CD4-positive, alpha-beta T cell treated with Interleukin-21 for 1 hour (primary cell): ENCODE data around the gene COL15A1.

Experiments used
- DNase-seq: peaks from one replicate; pipeline ENCODE4 v3.0.0-alpha.2; 2020

COL15A1 gene

GRCh38 chr9:98917746-98918487 lies 25.8 kb upstream of the COL15A1 start:
- DNase-seq = no peak

- no peak for DNase-seq
Observed at GRCh38 chr9:98921732-98922131, 22.0 kb upstream of the COL15A1 start.

- no peak for DNase-seq
Observed at GRCh38 chr9:98922721-98923435, 20.8 kb upstream of the COL15A1 start.

GRCh38 chr9:98923451-98924123 lies 20.1 kb upstream of the COL15A1 start:
- no peak for DNase-seq

GRCh38 chr9:98924946-98925820 lies 18.5 kb upstream of the COL15A1 start:
- no peak for DNase-seq

- no peak for DNase-seq
Observed at GRCh38 chr9:98925956-98926355, 17.8 kb upstream of the COL15A1 start.

GRCh38 chr9:98927724-98928123 lies 16.0 kb upstream of the COL15A1 start:
- no peak for DNase-seq

GRCh38 chr9:98929071-98929470 lies 14.6 kb upstream of the COL15A1 start:
- no peak for DNase-seq

GRCh38 chr9:98929895-98930341 lies 13.8 kb upstream of the COL15A1 start:
- DNase-seq = no peak

GRCh38 chr9:98930792-98931191 lies 12.9 kb upstream of the COL15A1 start:
- no peak for DNase-seq

- DNase-seq = no peak
Observed at GRCh38 chr9:98931600-98932389, 11.9 kb upstream of the COL15A1 start.

- DNase-seq = no peak
Observed at GRCh38 chr9:98933185-98933584, 10.5 kb upstream of the COL15A1 start.

- no peak for DNase-seq
Observed at GRCh38 chr9:98933890-98934289, 9.8 kb upstream of the COL15A1 start.

- DNase-seq = no peak
Observed at GRCh38 chr9:98935071-98935505, 8.6 kb upstream of the COL15A1 start.

GRCh38 chr9:98940276-98940675 lies 3.4 kb upstream of the COL15A1 start:
- DNase-seq = no peak

GRCh38 chr9:98941946-98942523 lies 1.7 kb upstream of the COL15A1 start:
- no peak for DNase-seq

- DNase-seq = no peak
Observed at GRCh38 chr9:98942906-98943681, 613 bp upstream of the COL15A1 start.

- DNase-seq = no peak
Observed at GRCh38 chr9:98944057-98944733, 488 bp downstream of the COL15A1 start.

GRCh38 chr9:98944734-98945074 lies 997 bp downstream of the COL15A1 start:
- no peak for DNase-seq

- DNase-seq = no peak
Observed at GRCh38 chr9:98949565-98949964, 5.9 kb downstream of the COL15A1 start.
